ENCODE results near the gene DAO. TPM values are rescaled to one million over a fixed set of nuclear protein-coding genes. Genes with fewer than 3 reads are reported as not detected.
"Not testable (repeated sequence)": the region's sequence is repeated elsewhere in the genome, so short reads cannot be mapped to it uniquely, and the experiment has no call there.

DAO gene
- total RNA-seq, 4 donors from 2014 or later = not detected

DNA sequence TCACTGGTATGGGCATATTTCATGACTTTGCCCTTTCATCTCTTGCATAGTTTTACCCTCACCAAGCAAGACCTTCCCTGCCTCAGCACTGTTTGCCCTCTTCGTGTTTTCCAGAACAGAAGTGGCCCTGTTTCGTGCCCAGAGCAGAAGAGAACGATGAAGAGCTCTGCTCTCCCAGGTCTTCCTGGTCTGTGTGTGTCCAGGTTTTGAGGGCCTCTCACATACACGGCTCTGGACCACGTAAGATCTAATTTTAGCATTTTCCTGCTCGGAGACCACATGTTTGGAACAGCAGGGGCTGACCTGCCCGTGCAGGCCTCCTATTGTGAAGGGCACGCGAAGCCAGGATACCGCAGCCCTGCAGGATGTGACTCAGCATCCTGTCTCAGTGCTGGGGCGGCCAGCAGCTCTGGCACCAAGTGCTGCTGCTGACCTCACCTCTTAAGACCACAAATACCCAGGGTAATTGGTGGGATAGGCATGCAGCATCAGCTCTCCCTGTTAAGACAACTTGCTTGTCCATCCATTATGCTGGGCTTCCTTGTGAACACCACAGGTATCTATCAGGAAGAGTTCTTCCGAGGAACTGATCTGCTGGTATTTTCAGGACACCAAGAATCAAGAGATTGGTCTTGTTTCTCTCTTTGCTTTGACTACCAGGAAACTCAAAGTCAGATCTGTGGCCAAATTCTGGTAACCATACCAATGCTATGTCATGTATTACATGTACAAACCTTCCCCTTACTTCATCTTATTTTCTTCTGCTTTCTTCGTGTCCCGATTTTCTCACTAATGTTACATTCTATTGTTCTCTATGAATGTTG lies 41.5 kb upstream of the DAO start:
- H3K4me3 ChIP-seq (replicated peaks in 1 of 3) = no peak overlapping the region
- intact Hi-C loops (cut with DNase I) = no loop called here

DNA sequence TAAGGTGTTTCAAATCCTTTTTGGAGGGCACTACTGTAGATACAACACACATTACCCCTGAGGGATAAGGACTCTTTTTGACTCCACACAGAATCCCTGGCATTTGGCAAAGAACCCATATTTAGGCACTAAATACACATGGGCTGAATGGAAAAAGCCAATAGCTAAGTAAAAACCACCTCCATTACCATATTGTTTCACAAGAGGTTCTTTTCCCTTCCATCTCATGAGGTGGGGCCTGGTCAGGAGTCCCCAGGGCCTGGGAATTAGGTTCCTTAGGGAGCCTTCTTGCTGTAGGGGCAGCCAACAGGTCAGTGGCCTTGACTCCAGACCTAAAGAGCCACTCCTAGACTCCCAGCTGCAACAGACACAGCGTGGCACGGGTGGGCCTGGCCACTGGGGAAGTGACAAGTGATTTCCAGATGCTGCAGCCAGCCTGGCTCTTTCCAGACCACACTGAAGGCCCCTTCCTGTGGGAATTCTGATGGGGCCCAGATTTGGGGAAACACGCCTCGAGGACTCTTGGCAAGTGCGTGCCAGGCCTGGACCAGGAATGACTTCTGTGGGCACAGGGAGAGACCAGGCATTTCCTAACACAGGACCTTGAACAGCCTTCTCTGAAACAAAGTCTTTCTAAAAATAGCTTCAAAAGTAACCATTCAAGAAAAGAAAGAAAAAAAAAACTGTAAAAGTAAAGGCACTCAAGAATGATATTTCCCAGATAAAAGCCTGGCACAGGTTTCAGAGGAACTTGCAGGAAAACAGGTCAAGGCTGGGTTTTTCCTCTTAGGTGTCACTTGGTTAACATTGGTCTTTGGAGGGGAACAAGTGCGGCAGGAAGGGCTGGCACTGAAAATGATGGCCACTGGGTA lies 40.6 kb upstream of the DAO start:
- WGBS, 2 donors = 25 to 28% methylated on average over 6 of the region's 6 CpGs
- Histone ChIP-seq H3K4me3 (replicated peaks in 1 of 3) (no peak overlapping the region), H3K36me3 (peaks cover 0 to 6% of the 10 kb centered on the region in 2 donors), H3K27me3 (no peaks in the 10 kb centered on the region), H3K9me3 (no peaks in the 10 kb centered on the region), H3K27ac (peak overlapping the region; percentile 92 to 98 (median 95)), H3K4me1 (peaks cover 33 to 47% of the 10 kb centered on the region in 2 donors)
- intact Hi-C loops (cut with DNase I) = no loop called here
- no peak for TF ChIP-seq POLR2A (IDR thresholded peaks at IDR 0.05)
- TF ChIP-seq, protein P1, sequence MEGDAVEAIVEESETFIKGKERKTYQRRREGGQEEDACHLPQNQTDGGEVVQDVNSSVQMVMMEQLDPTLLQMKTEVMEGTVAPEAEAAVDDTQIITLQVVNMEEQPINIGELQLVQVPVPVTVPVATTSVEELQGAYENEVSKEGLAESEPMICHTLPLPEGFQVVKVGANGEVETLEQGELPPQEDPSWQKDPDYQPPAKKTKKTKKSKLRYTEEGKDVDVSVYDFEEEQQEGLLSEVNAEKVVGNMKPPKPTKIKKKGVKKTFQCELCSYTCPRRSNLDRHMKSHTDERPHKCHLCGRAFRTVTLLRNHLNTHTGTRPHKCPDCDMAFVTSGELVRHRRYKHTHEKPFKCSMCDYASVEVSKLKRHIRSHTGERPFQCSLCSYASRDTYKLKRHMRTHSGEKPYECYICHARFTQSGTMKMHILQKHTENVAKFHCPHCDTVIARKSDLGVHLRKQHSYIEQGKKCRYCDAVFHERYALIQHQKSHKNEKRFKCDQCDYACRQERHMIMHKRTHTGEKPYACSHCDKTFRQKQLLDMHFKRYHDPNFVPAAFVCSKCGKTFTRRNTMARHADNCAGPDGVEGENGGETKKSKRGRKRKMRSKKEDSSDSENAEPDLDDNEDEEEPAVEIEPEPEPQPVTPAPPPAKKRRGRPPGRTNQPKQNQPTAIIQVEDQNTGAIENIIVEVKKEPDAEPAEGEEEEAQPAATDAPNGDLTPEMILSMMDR (IDR thresholded peaks at IDR 0.05) = no peak
- DNase-seq = peak; percentile 58 to 61

More for the DNA sequence above, 41.5 kb upstream of the DAO start:
- H3K36me3 ChIP-seq = peaks cover 0 to 6% of the 10 kb centered on the region in 2 donors
- H3K9me3 ChIP-seq = no peaks in the 10 kb centered on the region
- H3K27me3 ChIP-seq = no peaks in the 10 kb centered on the region
- DNase-seq = peak; percentile 56 to 66
- H3K27ac ChIP-seq = peak overlapping the region; percentile 92 to 98 (median 95)
- 50 to 69% methylated on average over 9 to 14 of the region's 14 CpGs for WGBS, 2 donors
- H3K4me1 ChIP-seq = peaks cover 41 to 56% of the 10 kb centered on the region in 2 donors
- TF ChIP-seq, protein P1 (IDR thresholded peaks at IDR 0.05) = no peak
- peak in 1 of 2 donors; percentile 38 for TF ChIP-seq POLR2A (IDR thresholded peaks at IDR 0.05)

DNA sequence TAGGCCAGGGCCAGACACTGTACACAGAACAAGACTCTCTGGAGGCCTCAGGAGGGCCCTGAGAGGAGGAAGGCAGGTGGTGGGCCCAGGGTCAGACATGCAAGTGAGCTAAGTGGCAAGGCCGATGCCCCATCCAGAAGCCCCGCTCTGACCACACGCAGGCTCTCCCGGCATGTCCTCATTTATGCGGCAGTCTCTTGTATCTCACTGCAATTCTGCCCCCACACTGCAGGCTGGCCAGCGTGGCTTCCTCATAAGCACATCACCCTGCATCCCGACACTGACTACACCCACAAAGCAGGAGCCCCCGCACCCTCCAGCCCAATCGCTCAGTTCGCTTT lies 40.0 kb upstream of the DAO start:
- 76 to 77% methylated on average over 10 of the region's 10 CpGs for WGBS, 2 donors
- peak overlapping the region; percentile 92 to 98 (median 95) for H3K27ac ChIP-seq
- H3K27me3 ChIP-seq = no peaks in the 10 kb centered on the region
- no peak overlapping the region for H3K4me3 ChIP-seq (replicated peaks in 1 of 3)
- H3K4me1 ChIP-seq = peaks cover 33 to 43% of the 10 kb centered on the region in 2 donors
- TF ChIP-seq POLR2A (IDR thresholded peaks at IDR 0.05) = no peak
- TF ChIP-seq, protein P1 (IDR thresholded peaks at IDR 0.05) = no peak
- H3K9me3 ChIP-seq = no peaks in the 10 kb centered on the region
- DNase-seq = no peak
- peaks cover 0 to 1% of the 10 kb centered on the region in 2 donors for H3K36me3 ChIP-seq
- intact Hi-C loops (cut with DNase I) = no loop called here

DNA sequence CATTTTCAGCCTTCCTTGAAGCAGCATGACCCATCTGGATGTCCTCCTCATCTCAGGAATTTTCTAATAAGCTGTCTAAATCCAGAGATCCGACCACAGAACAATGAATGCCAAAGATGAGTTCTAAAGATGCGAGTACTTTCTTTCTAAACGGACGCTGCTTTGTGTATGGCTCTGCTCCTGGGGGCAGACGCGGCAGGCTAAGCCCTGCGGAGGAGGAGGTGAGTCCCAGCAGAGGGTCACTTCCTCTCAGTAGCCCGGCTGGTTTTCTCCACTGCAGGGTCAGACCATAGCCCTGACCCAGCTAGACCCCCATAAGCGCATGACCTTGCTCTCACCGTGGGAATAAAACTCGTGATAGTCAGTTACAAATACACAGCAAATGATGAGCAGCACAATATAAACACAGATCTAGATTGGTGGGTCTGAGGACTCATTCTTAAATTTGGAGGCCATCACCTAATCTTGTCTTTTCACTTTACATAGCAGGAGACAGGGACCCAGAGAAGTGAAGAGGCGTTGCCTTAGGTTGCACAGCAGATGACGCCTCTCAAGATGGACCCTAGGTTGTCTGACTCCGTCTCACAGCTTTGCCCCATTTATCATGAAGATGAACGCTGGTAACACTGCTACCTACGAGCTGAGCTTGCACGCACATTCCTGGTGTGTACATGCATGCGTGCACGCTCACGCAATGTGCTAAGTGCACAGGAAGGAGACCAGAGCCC lies 39.1 kb upstream of the DAO start:
- intact Hi-C loops (cut with DNase I) = no loop called here
- DNase-seq = no peak
- 76 to 77% methylated on average over 16 to 20 of the region's 20 CpGs for WGBS, 2 donors
- Histone ChIP-seq H3K27me3 (no peaks in the 10 kb centered on the region), H3K4me1 (peaks cover 33 to 40% of the 10 kb centered on the region in 2 donors), H3K36me3 (no peaks in the 10 kb centered on the region), H3K4me3 (replicated peaks in 1 of 3) (no peak overlapping the region), H3K27ac (peak overlapping the region; percentile 92 to 98 (median 95)), H3K9me3 (no peaks in the 10 kb centered on the region)
- TF ChIP-seq, protein P1 (IDR thresholded peaks at IDR 0.05) = no peak
- TF ChIP-seq POLR2A (IDR thresholded peaks at IDR 0.05) = no peak

DNA sequence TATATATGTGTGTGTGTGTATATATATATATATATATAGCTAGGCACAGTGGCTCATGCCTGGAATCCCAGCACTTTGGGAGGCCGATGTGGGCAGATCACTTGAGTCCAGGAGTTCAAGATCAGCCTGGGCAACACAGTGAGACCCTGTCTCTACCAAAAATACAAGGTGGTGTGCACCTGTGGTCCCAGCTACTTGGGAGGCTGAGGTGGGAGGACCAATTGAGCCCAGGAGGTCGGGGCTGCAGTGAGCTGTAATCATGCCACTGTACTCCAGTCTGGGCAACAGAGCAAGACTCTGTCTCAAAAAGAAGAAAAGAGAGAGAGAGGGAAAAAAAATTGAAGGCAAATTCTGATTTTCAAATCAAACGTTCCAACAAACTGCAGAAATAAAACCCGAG lies 38.1 kb upstream of the DAO start:
- H3K27me3 ChIP-seq; H3K36me3 ChIP-seq; H3K9me3 ChIP-seq; H3K27ac ChIP-seq; DNase-seq; intact Hi-C loops (cut with DNase I); H3K4me3 ChIP-seq (replicated peaks in 1 of 3): not testable (repeated sequence)
- peaks cover 33 to 40% of the 10 kb centered on the region in 2 donors for H3K4me1 ChIP-seq
- WGBS, 2 donors = 85 to 91% methylated on average over 4 of the region's 4 CpGs
